Neural cell (in vitro differentiated cells): Measurements from ENCODE around the gene SDK1.

ENCODE experiments used
- EP300 ChIP-seq: fragments of 450-650 bp; conservative IDR thresholded peaks from 2 replicates; pipeline ENCODE4 v1.6.1; 2014; ENCODE audit warnings: antibody characterized with exemption, mild to moderate bottlenecking, moderate library complexity; ENCODE audit not compliant: poor library complexity, severe bottlenecking
- EZH2 ChIP-seq: fragments of 200-600, 300-800 bp; shearing (Covaris generic), sonication (generic); IDR thresholded peaks from 2 replicates; pipeline ENCODE4 v1.6.1; 2014; ENCODE audit warnings: antibody characterized with exemption, low read length, borderline replicate concordance, mild to moderate bottlenecking; ENCODE audit not compliant: insufficient read depth, poor library complexity, severe bottlenecking
- POLR2AphosphoS5 ChIP-seq: IDR thresholded peaks from 2 replicates; pipeline ENCODE4 v1.6.1; 2012
- RAD21 ChIP-seq: fragments of 450-650 bp; conservative IDR thresholded peaks from 2 replicates; pipeline ENCODE4 v1.6.1; 2014; ENCODE audit warnings: antibody characterized with exemption, mild to moderate bottlenecking, moderate library complexity
- SMC3 ChIP-seq: fragments of 450-650 bp; conservative IDR thresholded peaks from 2 replicates; pipeline ENCODE4 v1.6.1; 2014; ENCODE audit warnings: antibody characterized with exemption, mild to moderate bottlenecking, moderate library complexity; ENCODE audit not compliant: poor library complexity
- TAF1 ChIP-seq: IDR thresholded peaks from 2 replicates; pipeline ENCODE4 v1.6.1; 2012; ENCODE audit warnings: low read depth
- TF ChIP-seq, protein P1 (sequence below): IDR thresholded peaks from 2 replicates; pipeline ENCODE4 v1.6.1; 2012; ENCODE audit warnings: borderline replicate concordance
- TF ChIP-seq, protein P2 (sequence below): fragments of 450-650 bp; IDR thresholded peaks from 2 replicates; pipeline ENCODE4 v1.5.1; 2014; ENCODE audit warnings: antibody characterized with exemption, mild to moderate bottlenecking, moderate library complexity; ENCODE audit not compliant: poor library complexity, severe bottlenecking

GRCh38 chr7:4037877-4038276 lies 736.8 kb downstream of the SDK1 start:
- TF ChIP-seq, protein P1, sequence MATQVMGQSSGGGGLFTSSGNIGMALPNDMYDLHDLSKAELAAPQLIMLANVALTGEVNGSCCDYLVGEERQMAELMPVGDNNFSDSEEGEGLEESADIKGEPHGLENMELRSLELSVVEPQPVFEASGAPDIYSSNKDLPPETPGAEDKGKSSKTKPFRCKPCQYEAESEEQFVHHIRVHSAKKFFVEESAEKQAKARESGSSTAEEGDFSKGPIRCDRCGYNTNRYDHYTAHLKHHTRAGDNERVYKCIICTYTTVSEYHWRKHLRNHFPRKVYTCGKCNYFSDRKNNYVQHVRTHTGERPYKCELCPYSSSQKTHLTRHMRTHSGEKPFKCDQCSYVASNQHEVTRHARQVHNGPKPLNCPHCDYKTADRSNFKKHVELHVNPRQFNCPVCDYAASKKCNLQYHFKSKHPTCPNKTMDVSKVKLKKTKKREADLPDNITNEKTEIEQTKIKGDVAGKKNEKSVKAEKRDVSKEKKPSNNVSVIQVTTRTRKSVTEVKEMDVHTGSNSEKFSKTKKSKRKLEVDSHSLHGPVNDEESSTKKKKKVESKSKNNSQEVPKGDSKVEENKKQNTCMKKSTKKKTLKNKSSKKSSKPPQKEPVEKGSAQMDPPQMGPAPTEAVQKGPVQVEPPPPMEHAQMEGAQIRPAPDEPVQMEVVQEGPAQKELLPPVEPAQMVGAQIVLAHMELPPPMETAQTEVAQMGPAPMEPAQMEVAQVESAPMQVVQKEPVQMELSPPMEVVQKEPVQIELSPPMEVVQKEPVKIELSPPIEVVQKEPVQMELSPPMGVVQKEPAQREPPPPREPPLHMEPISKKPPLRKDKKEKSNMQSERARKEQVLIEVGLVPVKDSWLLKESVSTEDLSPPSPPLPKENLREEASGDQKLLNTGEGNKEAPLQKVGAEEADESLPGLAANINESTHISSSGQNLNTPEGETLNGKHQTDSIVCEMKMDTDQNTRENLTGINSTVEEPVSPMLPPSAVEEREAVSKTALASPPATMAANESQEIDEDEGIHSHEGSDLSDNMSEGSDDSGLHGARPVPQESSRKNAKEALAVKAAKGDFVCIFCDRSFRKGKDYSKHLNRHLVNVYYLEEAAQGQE: no peak
- TF ChIP-seq, protein P2, sequence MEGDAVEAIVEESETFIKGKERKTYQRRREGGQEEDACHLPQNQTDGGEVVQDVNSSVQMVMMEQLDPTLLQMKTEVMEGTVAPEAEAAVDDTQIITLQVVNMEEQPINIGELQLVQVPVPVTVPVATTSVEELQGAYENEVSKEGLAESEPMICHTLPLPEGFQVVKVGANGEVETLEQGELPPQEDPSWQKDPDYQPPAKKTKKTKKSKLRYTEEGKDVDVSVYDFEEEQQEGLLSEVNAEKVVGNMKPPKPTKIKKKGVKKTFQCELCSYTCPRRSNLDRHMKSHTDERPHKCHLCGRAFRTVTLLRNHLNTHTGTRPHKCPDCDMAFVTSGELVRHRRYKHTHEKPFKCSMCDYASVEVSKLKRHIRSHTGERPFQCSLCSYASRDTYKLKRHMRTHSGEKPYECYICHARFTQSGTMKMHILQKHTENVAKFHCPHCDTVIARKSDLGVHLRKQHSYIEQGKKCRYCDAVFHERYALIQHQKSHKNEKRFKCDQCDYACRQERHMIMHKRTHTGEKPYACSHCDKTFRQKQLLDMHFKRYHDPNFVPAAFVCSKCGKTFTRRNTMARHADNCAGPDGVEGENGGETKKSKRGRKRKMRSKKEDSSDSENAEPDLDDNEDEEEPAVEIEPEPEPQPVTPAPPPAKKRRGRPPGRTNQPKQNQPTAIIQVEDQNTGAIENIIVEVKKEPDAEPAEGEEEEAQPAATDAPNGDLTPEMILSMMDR: no peak
- TF ChIP-seq TAF1 (no peak), EZH2 (no peak), POLR2AphosphoS5 (no peak), RAD21 (no peak), EP300 (no peak), SMC3 (no peak)
